ENCODE data around the gene FHIT. TPM values are rescaled to one million over a fixed set of nuclear protein-coding genes. Genes with fewer than 3 reads are reported as not detected.

Gene FHIT
- total RNA-seq, 1 donor from 2014 or later = 8.5 TPM

- no peak for DNase-seq (ENCODE audit: low spot score)
Observed at GRCh38 chr3:60086811-60087210, 1164.4 kb downstream of the FHIT start.

DNA sequence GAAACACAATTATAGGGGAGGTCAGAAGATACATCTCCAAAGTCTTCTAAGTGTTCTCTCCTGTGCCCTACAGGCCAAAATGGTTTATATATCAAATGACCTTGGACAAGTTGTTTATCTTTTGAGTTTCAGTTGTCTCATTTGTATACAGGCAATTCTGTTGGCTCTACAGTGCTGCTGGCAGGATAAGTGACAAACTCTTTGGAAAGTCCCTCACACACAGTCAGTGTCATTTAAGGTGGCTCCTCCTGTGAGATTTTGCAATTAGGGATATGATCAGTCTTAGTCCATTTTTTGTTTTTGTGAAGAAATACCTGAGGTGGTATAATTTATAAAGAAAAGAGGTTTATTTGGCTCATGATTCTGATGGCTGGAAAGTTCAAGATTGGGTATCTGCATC, 1165.6 kb downstream of the FHIT start:
- no peak for DNase-seq (ENCODE audit: low spot score)

DNA sequence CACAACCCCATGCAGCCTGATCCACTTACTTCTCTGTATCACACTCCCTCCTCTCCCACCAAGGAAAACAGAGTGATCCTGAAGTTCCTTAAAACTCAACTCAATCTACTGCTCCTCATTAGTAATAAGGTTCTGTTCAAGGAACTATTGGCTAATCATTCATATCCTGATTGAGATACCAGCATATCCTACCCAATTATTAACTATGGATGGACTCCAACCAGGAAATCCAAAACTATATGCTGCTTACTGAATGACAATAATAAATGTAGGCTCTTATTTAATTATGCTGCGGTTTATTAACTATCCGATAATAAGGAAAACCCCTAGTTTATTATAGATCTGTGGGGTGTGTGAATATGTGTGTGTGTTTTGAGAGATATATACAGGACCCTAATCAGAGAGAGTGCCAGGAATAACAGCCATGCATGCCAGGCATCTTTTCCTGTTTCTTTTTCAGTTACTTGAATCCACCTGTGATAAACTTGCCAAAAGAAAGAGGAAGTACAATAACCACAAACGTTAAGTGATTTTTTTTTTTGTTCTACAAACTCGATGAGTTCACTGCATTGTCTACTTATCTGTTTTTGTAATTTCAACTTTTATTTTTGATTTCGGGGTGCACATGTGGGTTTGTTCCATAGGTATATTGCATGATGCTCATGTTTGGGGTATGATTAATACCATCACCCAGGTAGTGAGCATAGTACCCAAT, 1169.7 kb downstream of the FHIT start:
- DNase-seq (ENCODE audit: low spot score) = no peak

- DNase-seq (ENCODE audit: low spot score) = no peak
Observed at GRCh38 chr3:60080648-60081047, 1170.6 kb downstream of the FHIT start.

DNA sequence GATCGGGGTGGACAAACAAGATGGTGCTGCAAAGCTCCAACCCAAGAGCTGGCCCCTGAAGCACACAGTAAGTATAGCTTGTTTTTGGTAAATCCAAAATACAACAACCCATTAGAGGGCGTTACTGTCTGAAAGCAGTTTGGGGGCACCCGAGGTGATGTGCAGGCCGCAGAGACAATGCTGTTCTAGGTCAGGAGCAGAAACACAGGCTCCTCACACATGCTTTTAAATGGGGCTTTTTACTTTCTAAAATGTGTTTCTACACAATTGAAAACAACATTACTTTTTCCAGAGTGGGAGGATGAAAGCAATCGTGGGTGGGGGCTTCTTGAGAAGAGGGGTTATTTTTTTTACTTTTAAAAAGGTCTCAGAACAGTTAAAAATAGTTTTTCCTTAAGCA, 1172.2 kb downstream of the FHIT start:
- no peak for DNase-seq (ENCODE audit: low spot score)

GRCh38 chr3:60076331-60076730, 1174.9 kb downstream of the FHIT start:
- DNase-seq (ENCODE audit: low spot score) = no peak

DNA sequence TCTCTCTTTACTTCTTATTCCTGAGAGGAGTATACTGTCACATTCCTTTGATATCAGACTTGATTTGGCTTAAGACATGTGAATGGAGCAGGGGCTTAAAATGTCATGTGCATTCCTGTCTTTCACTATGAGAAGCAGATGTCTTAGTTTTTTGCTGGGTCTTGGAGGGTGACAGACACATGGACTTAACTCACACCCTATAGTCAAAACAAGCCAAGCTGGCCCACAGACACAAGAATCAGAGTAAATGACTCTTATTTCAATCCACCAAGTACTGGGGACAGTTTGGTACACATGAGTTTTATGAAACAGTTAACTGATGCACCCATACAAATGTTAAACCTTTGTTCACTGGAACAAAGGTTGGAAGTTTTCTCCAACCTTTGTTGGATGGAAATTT, 1177.3 kb downstream of the FHIT start:
- no peak for DNase-seq (ENCODE audit: low spot score)

DNA sequence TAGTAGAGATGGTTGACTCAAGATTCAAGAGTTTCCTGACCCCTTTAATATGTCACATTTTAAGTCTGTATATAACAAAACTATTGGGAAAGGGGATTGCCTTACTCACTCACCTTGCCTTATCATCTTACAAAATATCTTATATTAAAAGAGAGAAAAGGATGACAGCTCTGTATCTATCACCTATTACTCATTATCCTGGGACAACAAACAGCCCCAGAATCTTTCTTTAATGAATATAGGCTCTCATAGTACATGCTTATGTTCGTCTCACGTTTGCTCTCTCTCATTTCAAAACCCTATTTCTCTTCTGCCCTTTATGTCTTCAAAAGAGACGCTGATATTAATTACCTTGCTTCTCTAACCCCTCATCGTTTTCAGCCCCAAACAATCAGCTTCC, 1178.0 kb downstream of the FHIT start:
- DNase-seq (ENCODE audit: low spot score) = no peak

DNA sequence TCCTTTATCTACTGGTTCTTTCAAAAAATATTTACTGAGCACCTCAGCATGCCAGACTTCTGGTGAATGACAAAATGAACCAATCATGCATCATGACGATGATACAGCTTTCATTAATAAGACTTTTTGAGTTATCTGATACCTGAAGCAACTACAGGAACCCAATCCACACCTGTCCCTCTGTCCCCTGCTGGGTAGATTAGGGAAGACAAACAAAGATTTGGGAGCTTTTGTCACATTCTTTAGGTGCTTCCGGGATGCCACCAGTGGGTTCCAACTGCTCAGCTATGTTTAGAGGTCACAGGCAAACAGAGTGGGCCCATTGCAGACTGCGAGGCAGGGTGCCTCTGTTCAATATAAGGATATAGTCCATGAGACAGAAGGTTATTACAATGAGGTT, 1180.9 kb downstream of the FHIT start:
- DNase-seq (ENCODE audit: low spot score) = no peak

DNA sequence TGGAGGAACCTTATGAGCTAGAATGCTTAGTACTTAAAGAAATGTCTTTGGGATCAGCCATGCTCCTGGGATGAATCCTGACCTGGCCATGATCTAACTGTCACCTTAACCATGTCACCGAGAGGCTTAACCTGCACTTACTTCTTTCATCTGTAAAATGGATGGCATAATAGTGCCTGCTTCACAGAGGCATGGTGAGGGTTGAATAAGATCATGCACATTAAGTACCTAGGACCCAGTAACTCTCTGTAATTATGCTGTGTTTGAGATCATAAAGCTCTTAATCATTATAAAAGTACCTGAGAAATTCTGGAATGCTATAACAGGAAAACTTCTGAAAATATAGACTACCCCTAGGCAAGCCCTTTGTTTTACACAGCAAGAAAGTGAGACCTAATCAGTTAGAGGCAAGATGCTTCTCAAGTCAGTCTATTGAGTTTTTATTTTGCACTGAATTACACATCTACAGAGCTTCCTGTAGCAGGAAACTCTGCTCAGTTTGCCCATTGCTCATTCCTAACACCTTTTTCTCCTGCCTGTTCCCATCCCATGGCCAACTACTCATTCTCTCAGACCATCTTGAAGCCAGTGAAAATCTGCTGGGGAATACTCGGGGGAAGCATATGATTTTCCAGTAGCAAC, 1185.9 kb downstream of the FHIT start:
- DNase-seq (ENCODE audit: low spot score) = no peak

DNA sequence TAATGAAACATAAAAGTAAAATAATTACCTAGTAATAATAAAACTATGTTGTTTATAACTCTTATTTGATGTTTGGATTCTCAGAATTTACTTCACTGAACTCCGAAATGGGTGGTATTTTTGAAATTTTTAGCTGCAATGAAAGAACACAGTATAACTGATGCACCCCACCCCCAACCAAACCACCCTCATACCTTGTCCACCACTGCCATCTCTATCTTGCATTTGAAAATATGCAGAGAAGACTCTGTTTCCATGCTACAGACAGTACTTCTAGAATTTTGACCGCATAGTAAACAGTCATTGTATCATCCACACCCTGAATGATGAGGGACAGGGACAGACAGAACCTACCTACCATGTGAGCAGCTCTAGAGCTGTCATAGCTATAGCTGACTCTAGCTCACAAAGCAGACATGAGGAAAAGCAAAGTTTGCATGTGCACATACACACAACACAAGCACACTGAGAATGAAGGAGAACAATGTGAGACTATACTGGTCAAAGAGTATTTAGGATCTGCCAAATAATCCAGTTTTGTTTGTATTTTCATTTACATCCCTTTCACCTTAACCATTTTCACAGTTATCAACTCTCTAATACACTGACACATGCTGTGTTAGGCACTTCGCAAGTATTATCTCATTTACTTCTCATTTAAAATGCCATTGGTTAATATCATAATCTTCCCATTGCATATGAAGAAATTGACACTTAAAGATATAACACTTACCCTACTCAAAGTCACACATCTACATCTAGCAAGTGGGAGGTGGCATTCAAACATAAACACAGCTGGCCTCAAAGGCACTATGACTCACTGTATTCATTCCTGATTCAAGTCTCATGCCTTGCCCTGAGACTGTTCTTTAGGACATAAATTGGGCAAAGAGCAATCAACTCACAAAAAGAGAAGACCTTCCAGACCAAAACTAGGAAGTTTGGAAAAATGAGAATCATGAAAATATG, 1186.8 kb downstream of the FHIT start:
- DNase-seq (ENCODE audit: low spot score) = no peak

- no peak for DNase-seq (ENCODE audit: low spot score)
Observed at GRCh38 chr3:60056404-60056803, 1194.8 kb downstream of the FHIT start.

DNA sequence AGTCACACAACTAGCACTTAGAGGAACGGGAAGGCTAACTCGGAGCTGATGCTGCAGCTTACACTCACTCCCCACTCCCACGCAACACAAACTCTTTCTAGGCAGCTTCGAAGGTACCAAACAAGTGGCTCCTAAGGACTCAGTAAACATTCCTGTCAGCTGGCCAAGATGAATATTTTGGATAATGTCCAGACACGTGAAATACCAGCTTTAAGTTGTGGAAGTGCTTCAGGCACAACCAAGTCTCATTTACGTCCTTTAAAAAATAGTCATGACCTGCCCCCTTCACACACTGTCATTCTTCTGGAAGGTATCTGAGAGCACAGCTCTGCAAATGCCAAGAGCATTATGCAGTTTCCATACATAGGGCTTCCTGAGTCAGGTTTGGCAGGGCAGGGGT, 1195.5 kb downstream of the FHIT start:
- DNase-seq (ENCODE audit: low spot score) = no peak

DNA sequence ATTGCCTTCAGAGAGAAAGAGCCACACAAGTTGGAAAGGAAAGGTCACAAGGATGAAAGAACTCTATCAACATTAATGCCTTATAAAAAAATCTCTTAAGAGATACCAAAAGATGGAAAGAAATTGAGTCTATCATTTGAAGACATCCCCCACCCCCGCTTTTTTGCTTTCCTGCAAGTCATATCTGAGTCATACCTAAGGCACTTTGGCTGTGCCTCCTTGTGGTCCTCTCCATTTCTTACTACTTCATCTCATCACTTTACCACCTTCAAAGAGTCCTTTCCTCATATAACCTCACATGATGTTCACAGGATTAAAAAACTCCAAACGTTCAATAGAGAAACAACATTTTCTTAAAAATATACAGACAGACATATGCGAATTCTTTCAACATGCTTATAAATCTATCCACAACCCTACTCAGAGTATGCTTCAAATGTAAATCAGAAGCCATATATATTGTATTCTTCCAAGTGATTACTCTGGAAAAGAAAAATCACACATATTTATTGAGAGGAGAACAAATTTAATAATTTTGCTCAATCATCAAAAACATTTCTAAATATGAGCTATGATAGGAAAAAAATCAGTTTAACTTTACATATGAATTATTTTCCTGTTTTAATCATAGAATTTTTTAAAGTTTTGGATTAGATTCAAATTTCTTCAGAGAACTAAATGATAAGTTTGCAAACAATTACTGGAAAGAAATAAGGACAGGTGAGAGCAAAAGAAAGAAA, 1197.6 kb downstream of the FHIT start:
- DNase-seq (ENCODE audit: low spot score) = no peak

- DNase-seq (ENCODE audit: low spot score) = no peak
Observed at GRCh38 chr3:60048447-60048848, 1202.8 kb downstream of the FHIT start.

DNA sequence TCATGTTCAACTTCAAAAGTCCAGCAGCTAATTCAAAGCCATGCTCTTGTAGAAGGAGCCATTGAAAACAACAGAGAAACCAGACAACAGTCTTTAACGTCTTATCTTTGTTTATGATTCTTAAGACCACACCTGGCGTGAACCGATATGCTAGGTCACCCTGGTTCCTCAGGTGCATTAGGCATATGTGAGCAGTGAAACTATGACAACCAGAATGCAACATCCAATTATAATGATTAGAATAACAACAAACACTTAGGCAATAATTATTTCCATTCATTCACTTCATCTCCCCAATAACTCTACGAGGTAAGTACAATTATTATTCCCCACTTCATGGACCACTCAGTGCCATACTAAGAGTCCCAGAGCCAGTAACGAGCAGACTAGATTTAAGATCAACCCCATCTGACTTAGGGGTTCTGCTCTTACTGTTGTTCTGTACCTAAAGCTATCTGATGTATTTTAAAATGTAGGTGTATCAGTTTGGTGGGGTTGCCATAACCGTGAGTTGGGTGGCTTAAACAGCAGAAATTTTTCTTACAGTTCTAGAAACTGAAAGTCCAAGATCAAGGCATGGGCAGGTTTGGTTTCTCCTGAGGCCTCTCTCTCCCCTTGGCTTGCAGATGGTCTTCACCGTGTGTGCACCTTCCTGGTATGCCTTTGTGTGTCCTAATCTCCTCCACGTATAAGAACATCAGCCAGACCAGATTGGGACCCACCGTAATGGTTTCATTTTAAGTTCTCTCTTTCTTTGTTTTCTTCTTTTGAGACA, 1203.6 kb downstream of the FHIT start:
- DNase-seq (ENCODE audit: low spot score) = no peak

- no peak for DNase-seq (ENCODE audit: low spot score)
Observed at GRCh38 chr3:60046210-60046609, 1205.0 kb downstream of the FHIT start.

- DNase-seq (ENCODE audit: low spot score) = no peak
Observed at GRCh38 chr3:60045686-60046085, 1205.6 kb downstream of the FHIT start.

GRCh38 chr3:60036803-60037202, 1214.4 kb downstream of the FHIT start:
- DNase-seq (ENCODE audit: low spot score) = no peak

DNA sequence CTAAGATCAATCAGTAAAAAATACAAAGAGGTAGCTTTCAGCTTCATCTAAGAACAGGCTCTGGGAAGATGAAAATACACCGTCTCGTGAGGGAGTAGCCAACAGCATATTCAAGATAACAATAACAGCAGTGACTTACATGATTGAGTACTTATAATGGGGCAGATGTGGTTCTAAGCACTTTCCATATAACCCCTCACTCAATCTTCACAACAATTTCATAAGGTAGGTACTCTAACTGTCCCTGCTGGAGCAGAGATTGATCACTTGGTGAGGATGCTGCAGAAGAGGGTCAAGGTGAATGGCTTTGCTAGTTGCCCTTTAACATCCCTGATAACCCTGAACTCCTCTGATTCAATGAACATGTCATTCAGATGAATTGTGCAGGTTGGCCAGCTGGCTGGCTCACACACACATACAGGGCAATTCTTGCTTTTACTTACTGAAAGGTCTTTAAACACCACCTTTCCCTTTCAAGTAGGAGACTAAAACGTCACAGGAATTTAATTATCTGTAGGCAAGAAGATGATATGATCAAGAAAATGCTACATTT, 1217.3 kb downstream of the FHIT start:
- no peak for DNase-seq (ENCODE audit: low spot score)

Data from mesenteric fat pad (tissue), 1 donor.